Bronchial epithelial cell (primary cell): ENCODE measurements around the gene FUZ. TPM values are rescaled to one million over a fixed set of nuclear protein-coding genes. Genes with fewer than 3 reads are reported as not detected.

Source experiments
- DNase-seq: peaks from one replicate; pipeline ENCODE4 v3.0.0-alpha.2; 2010; ENCODE audit warnings: low read depth
- FAIRE-seq: peaks from 2 replicates; lab custom pipeline; 2011; peaks lifted over from hg19 to GRCh38; lab: Jason Lieb, UNC
- H3K27me3 ChIP-seq: 2 replicates; pipeline ENCODE4 v1.5.1; 2011; ENCODE audit warnings: low read length; ENCODE audit not compliant: control insufficient read depth, insufficient read depth
- H3K36me3 ChIP-seq: 2 replicates; pipeline ENCODE4 v1.5.1; 2011; ENCODE audit warnings: low read length; ENCODE audit not compliant: control insufficient read depth, insufficient read depth
- H3K4me3 ChIP-seq: 2 replicates; pipeline ENCODE4 v1.5.1; 2011; ENCODE audit warnings: mild to moderate bottlenecking, low read depth, low read length, control low read depth
- total RNA-seq: library from RNA; depleted of rRNA; stranded (reverse); fragments of >200 nt; gene quantifications from 2 replicates; pipeline ENCODE4 v1.2.1, GENCODE V29; 2014
- TF ChIP-seq, protein P1 (sequence below): IDR thresholded peaks from 2 replicates; pipeline ENCODE4 v1.5.1; 2011; ENCODE audit warnings: mild to moderate bottlenecking, moderate library complexity, low read length, control low read depth, inconsistent platforms; ENCODE audit not compliant: insufficient read depth, severe bottlenecking

Gene FUZ
- total RNA-seq, 1 donor from 2014 or later: 12.1 TPM

GRCh38 chr19:49814010-49814409 lies 918 bp upstream of the FUZ start:
- Histone ChIP-seq H3K36me3 (no peaks in the 10 kb centered on the region), H3K27me3 (no peaks in the 10 kb centered on the region), H3K4me3 (no peak overlapping the region)
- DNase-seq (peak; percentile 29), FAIRE-seq (no peak)
- TF ChIP-seq, protein P1, sequence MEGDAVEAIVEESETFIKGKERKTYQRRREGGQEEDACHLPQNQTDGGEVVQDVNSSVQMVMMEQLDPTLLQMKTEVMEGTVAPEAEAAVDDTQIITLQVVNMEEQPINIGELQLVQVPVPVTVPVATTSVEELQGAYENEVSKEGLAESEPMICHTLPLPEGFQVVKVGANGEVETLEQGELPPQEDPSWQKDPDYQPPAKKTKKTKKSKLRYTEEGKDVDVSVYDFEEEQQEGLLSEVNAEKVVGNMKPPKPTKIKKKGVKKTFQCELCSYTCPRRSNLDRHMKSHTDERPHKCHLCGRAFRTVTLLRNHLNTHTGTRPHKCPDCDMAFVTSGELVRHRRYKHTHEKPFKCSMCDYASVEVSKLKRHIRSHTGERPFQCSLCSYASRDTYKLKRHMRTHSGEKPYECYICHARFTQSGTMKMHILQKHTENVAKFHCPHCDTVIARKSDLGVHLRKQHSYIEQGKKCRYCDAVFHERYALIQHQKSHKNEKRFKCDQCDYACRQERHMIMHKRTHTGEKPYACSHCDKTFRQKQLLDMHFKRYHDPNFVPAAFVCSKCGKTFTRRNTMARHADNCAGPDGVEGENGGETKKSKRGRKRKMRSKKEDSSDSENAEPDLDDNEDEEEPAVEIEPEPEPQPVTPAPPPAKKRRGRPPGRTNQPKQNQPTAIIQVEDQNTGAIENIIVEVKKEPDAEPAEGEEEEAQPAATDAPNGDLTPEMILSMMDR: no peak

GRCh38 chr19:49812452-49812996 lies 568 bp downstream of the FUZ start:
- peak overlapping the region; percentile 57 for H3K4me3 ChIP-seq
- no peaks in the 10 kb centered on the region for H3K27me3 ChIP-seq
- H3K36me3 ChIP-seq: no peaks in the 10 kb centered on the region
- TF ChIP-seq, protein P1: no peak
- DNase-seq (no peak), FAIRE-seq (no peak)

- H3K36me3 ChIP-seq: peaks cover 2% of the 10 kb centered on the region
- TF ChIP-seq, protein P1: no peak
- no peak for FAIRE-seq
- DNase-seq: no peak
- H3K27me3 ChIP-seq: no peaks in the 10 kb centered on the region
- no peak overlapping the region for H3K4me3 ChIP-seq
Observed at GRCh38 chr19:49811328-49811727, 1.8 kb downstream of the FUZ start.

- TF ChIP-seq, protein P1: no peak
- FAIRE-seq (no peak), DNase-seq (no peak)
- no peak overlapping the region for H3K4me3 ChIP-seq
- H3K27me3 ChIP-seq: no peaks in the 10 kb centered on the region
- peaks cover 4% of the 10 kb centered on the region for H3K36me3 ChIP-seq
Observed at GRCh38 chr19:49809941-49810389, 3.1 kb downstream of the FUZ start.

GRCh38 chr19:49809160-49809940 lies 3.7 kb downstream of the FUZ start:
- Histone ChIP-seq H3K27me3 (no peaks in the 10 kb centered on the region), H3K36me3 (peaks cover 5% of the 10 kb centered on the region), H3K4me3 (peak overlapping the region; percentile 56)
- TF ChIP-seq, protein P1: no peak
- FAIRE-seq (no peak), DNase-seq (no peak)
